ENCODE measurements around the gene REG3A. TPM values are rescaled to one million over a fixed set of nuclear protein-coding genes. Genes with fewer than 3 reads are reported as not detected.

REG3A gene
- total RNA-seq, 4 donors from 2014 or later: not detected

DNA sequence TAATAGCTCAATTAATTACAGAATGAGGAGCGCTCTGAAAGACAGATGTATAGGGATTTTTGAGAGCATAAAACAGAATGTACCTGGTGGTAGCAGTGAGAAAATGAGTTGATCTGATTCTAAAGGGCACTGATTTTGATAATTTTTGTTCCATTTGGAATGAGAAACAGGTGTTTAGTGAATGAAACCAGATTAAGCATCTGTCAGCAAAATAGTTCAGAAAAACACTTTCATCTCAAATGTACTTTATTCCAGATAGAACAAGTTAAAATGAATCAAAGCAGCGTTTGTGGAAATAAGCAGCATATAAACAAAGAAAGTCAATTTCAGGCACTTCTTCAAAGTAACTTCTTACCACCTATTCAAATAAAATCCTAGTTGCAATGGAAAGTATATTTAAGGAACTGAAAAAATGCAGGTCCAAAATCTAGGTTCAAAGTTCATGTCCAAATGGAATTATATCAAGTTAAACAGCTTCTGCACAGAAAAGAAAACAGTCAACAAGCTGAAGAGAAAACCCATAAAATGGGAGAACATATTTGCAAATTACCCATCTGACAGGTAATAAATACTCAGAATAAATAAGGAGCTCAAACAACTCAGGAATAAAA, 11.9 kb upstream of the REG3A start:
- Histone ChIP-seq H3K9me3 (no peaks in the 10 kb centered on the region), H3K4me3 (no peak overlapping the region), H3K36me3 (no peaks in the 10 kb centered on the region), H3K27me3 (no peaks in the 10 kb centered on the region), H3K27ac (no peak overlapping the region), H3K4me1 (no peaks in the 10 kb centered on the region)
- intact Hi-C loops (cut with DNase I; ENCODE audit: low total_unique reads) (no loop called here), in situ Hi-C loops (cut with MboI; ENCODE audit: low pct_ligation_motif_present in 1 of 4, low pct_unique_long_range_greater_than_20kb in 1 of 4, low sequenced_read_pairs in 3 of 4) (no loop called here)
- WGBS, 2 donors (ENCODE audit: low coverage in 1 of 2): 67 to 75% methylated on average over 2 of the region's 2 CpGs
- no peak for TF ChIP-seq EP300 (IDR thresholded peaks at IDR 0.05; ENCODE audit: low read depth)
- TF ChIP-seq POLR2AphosphoS5 (IDR thresholded peaks at IDR 0.05): no peak
- TF ChIP-seq POLR2A (IDR thresholded peaks at IDR 0.05): no peak
- TF ChIP-seq, protein P1, sequence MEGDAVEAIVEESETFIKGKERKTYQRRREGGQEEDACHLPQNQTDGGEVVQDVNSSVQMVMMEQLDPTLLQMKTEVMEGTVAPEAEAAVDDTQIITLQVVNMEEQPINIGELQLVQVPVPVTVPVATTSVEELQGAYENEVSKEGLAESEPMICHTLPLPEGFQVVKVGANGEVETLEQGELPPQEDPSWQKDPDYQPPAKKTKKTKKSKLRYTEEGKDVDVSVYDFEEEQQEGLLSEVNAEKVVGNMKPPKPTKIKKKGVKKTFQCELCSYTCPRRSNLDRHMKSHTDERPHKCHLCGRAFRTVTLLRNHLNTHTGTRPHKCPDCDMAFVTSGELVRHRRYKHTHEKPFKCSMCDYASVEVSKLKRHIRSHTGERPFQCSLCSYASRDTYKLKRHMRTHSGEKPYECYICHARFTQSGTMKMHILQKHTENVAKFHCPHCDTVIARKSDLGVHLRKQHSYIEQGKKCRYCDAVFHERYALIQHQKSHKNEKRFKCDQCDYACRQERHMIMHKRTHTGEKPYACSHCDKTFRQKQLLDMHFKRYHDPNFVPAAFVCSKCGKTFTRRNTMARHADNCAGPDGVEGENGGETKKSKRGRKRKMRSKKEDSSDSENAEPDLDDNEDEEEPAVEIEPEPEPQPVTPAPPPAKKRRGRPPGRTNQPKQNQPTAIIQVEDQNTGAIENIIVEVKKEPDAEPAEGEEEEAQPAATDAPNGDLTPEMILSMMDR (IDR thresholded peaks at IDR 0.05): no peak
- no peak for DNase-seq

DNA sequence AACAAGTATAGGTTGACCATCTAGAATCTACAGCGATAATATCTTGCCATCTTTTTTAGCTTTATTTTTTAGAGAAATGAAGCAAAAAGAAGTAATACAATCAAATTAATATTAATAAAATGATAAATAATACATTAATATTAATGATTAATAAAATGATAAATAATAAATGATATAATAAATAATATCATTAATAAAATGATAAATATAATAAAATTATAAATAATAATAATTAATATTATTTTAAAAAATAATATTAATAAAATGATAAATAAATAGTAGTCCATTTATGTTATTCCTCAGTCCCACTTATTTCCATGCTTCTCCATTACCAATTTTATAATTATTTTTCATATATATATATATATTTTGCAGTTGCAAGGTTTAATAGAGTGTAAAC, 3.2 kb upstream of the REG3A start:
- H3K36me3 ChIP-seq: no peaks in the 10 kb centered on the region
- DNase-seq: no peak
- no peaks in the 10 kb centered on the region for H3K9me3 ChIP-seq
- TF ChIP-seq, protein P1 (IDR thresholded peaks at IDR 0.05): no peak
- TF ChIP-seq EP300 (IDR thresholded peaks at IDR 0.05; ENCODE audit: low read depth) (no peak), POLR2AphosphoS5 (IDR thresholded peaks at IDR 0.05) (no peak), POLR2A (IDR thresholded peaks at IDR 0.05) (no peak)
- in situ Hi-C loops (cut with MboI; ENCODE audit: low pct_ligation_motif_present in 1 of 4, low pct_unique_long_range_greater_than_20kb in 1 of 4, low sequenced_read_pairs in 3 of 4): no loop called here
- intact Hi-C loops (cut with DNase I; ENCODE audit: low total_unique reads): no loop called here
- 94 to 100% methylated on average over 1 of the region's 1 CpG for WGBS, 2 donors (ENCODE audit: low coverage in 1 of 2)
- no peaks in the 10 kb centered on the region for H3K4me1 ChIP-seq
- no peak overlapping the region for H3K27ac ChIP-seq
- no peak overlapping the region for H3K4me3 ChIP-seq
- H3K27me3 ChIP-seq: no peaks in the 10 kb centered on the region

DNA sequence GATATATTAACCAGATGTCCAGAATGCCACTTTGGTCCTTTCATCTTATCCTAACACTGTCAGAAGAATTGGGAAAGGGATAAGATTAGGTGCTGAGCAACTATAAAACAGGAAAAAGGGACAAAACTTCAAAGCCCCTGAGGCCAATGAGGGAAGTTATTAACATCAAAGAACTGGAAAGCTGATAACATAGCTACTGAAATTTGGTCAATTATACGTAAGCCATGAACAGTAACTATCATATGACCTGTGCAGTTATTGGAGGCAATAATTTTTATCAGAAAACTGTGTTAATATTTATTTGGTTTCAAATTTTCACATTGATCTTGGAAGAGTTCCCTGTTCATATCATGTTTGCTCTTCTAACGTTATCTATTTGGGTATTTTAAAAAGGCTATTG, 2.6 kb upstream of the REG3A start:
- no peak for DNase-seq
- 45 to 50% methylated on average over 2 of the region's 2 CpGs for WGBS, 2 donors (ENCODE audit: low coverage in 1 of 2)
- TF ChIP-seq POLR2A (IDR thresholded peaks at IDR 0.05) (no peak), POLR2AphosphoS5 (IDR thresholded peaks at IDR 0.05) (no peak), EP300 (IDR thresholded peaks at IDR 0.05; ENCODE audit: low read depth) (no peak)
- TF ChIP-seq, protein P1 (IDR thresholded peaks at IDR 0.05): no peak
- intact Hi-C loops (cut with DNase I; ENCODE audit: low total_unique reads) (no loop called here), in situ Hi-C loops (cut with MboI; ENCODE audit: low pct_ligation_motif_present in 1 of 4, low pct_unique_long_range_greater_than_20kb in 1 of 4, low sequenced_read_pairs in 3 of 4) (no loop called here)
- no peak overlapping the region for H3K4me3 ChIP-seq
- H3K27me3 ChIP-seq: no peaks in the 10 kb centered on the region
- H3K27ac ChIP-seq: no peak overlapping the region
- no peaks in the 10 kb centered on the region for H3K9me3 ChIP-seq
- H3K4me1 ChIP-seq: no peaks in the 10 kb centered on the region
- no peaks in the 10 kb centered on the region for H3K36me3 ChIP-seq

DNA sequence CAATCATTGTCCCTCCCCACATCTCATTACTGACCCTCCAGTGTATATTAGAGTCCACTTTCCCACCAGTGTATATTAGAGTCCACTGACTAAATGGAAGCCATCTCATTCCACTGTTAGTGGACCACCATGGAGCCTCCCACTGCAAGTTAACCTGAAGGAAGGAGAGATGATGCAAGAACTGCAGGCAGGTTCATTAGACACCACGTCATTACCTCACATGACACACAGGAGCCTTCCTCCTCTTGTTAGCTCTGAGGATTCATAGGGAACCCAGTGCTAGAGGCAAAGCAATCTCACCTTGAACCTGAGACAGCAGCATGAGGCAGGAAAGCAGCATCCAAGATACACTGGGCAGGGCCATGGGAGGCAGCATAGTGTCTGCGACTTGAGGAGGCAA, 523 bp downstream of the REG3A start:
- no peaks in the 10 kb centered on the region for H3K36me3 ChIP-seq
- no peak overlapping the region for H3K4me3 ChIP-seq
- no peaks in the 10 kb centered on the region for H3K4me1 ChIP-seq
- no peak overlapping the region for H3K27ac ChIP-seq
- intact Hi-C loops (cut with DNase I; ENCODE audit: low total_unique reads) (no loop called here), in situ Hi-C loops (cut with MboI; ENCODE audit: low pct_ligation_motif_present in 1 of 4, low pct_unique_long_range_greater_than_20kb in 1 of 4, low sequenced_read_pairs in 3 of 4) (no loop called here)
- 73% methylated on average over 2 of the region's 2 CpGs; no CpG with 5 or more reads in 1 of the 2 donors for WGBS, 2 donors (ENCODE audit: low coverage in 1 of 2)
- DNase-seq: no peak
- H3K27me3 ChIP-seq: no peaks in the 10 kb centered on the region
- no peaks in the 10 kb centered on the region for H3K9me3 ChIP-seq
- TF ChIP-seq POLR2AphosphoS5 (IDR thresholded peaks at IDR 0.05): no peak
- no peak for TF ChIP-seq EP300 (IDR thresholded peaks at IDR 0.05; ENCODE audit: low read depth)
- TF ChIP-seq, protein P1 (IDR thresholded peaks at IDR 0.05): no peak
- no peak for TF ChIP-seq POLR2A (IDR thresholded peaks at IDR 0.05)
